ENCODE results near the gene EEF2K.

DNA sequence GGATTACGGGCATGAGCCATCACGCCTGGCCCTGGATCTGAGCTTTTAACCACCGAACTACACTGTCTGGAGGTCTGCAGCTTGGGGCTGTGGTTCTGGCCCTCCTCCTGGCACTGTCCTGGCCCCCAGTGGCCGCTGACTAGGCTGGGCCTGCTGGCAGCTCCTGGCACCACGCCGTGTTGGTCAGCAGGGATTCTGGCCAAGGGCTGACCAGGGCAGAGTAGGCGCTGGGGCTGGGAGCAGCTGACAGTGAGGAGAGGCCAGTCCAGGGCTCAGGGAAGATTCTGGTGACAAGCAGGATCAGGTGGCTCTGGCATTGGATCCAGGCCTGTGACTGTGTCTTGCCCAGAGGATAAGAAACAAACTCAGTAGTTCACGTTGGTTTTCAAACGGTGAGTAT is 14.6 kb downstream of the EEF2K start:
- no peak for TF ChIP-seq CTCF (IDR thresholded peaks at IDR 0.05)
- no peak for TF ChIP-seq ZFX (IDR thresholded peaks at IDR 0.05; ENCODE audit: borderline replicate concordance)
